ENCODE results near the gene ANGPTL8.

DNA sequence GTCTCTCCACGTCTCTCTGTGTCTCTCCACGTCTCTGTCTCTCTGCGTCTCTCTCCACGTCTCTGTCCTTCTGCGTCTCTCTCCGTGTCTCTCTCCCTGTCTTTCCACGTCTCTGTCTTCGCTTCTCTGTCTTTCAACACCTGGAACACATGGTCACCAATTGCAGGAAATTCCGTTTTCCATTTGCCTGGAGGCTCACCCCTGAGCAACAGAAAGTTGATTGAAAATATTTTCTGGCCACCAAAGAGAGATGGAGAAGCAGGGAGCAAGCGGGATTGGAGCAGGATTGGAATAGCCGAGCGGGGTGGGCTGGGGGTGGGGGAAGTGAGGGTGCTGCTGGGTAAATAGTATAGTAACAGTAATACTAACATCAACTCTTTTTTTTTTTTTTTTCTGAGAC, 43.7 kb upstream of the ANGPTL8 start:
- TF ChIP-seq, protein P1, sequence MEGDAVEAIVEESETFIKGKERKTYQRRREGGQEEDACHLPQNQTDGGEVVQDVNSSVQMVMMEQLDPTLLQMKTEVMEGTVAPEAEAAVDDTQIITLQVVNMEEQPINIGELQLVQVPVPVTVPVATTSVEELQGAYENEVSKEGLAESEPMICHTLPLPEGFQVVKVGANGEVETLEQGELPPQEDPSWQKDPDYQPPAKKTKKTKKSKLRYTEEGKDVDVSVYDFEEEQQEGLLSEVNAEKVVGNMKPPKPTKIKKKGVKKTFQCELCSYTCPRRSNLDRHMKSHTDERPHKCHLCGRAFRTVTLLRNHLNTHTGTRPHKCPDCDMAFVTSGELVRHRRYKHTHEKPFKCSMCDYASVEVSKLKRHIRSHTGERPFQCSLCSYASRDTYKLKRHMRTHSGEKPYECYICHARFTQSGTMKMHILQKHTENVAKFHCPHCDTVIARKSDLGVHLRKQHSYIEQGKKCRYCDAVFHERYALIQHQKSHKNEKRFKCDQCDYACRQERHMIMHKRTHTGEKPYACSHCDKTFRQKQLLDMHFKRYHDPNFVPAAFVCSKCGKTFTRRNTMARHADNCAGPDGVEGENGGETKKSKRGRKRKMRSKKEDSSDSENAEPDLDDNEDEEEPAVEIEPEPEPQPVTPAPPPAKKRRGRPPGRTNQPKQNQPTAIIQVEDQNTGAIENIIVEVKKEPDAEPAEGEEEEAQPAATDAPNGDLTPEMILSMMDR (conservative IDR thresholded peaks at IDR 0.05; ENCODE audit: low read depth in 2 of 2): no peak
- TF ChIP-seq EZH2phosphoT487 (IDR thresholded peaks at IDR 0.05; ENCODE audit: unreplicated experiment): no peak
- no peak for TF ChIP-seq EZH2 (IDR thresholded peaks at IDR 0.05; ENCODE audit: low read depth, unreplicated experiment)
- no peak for TF ChIP-seq REST (IDR thresholded peaks at IDR 0.05; ENCODE audit: unreplicated experiment)
- TF ChIP-seq CREB1 (CRISPR knock-in tag; IDR thresholded peaks at IDR 0.05; ENCODE audit: low read depth): no peak
- TF ChIP-seq POLR2AphosphoS5 (IDR thresholded peaks at IDR 0.05; ENCODE audit: low read depth): no peak
- TF ChIP-seq ZNF331 (CRISPR knock-in tag; IDR thresholded peaks at IDR 0.05; ENCODE audit: low read depth): no peak
- TF ChIP-seq ZNF114 (CRISPR knock-in tag; IDR thresholded peaks at IDR 0.05): no peak
- no peak for TF ChIP-seq NANOG (IDR thresholded peaks at IDR 0.05; ENCODE audit: borderline replicate concordance)
- TF ChIP-seq STAT1 (IDR thresholded peaks at IDR 0.05; ENCODE audit: unreplicated experiment): no peak
- no peak for TF ChIP-seq ETS1 (IDR thresholded peaks at IDR 0.05)
- no peak for TF ChIP-seq JUNB (IDR thresholded peaks at IDR 0.05; ENCODE audit: unreplicated experiment)
